Renal cortex interstitium (tissue), 11 donors: ENCODE data around the gene TMEM25. TPM values are rescaled to one million over a fixed set of nuclear protein-coding genes. Genes with fewer than 3 reads are reported as not detected.

Source experiments
- DNase-seq, 11 donors: peaks; one replicate each; pipeline ENCODE4 v3.0.0-alpha.2; 2013; ENCODE audit warnings: low read depth in 9 of 11, low spot score in 4 of 11; ENCODE audit errors: extremely low read depth in 1 of 11
- polyA plus RNA-seq, 3 donors: library from polyadenylated mRNA; unstranded; fragments of 120-200 nt; gene quantifications; one replicate each; pipeline ENCODE4 v1.2.1, GENCODE V29; 2013; ENCODE audit not compliant: insufficient read length in 3 of 3

Gene TMEM25
- polyA plus RNA-seq, 3 donors, result 26.1 to 36.7 (median 30.9) TPM

- no peak for DNase-seq
Observed at GRCh38 chr11:118528511-118528910, 2.5 kb upstream of the TMEM25 start.

GRCh38 chr11:118529584-118530175 lies 1.3 kb upstream of the TMEM25 start:
- DNase-seq, result no peak

GRCh38 chr11:118530180-118530682 lies 761 bp upstream of the TMEM25 start:
- DNase-seq, result peak in 3 of 11 donors; percentile 2 to 8 (median 2)

- DNase-seq, result peak in 1 of 11 donors; percentile 7
Observed at GRCh38 chr11:118531597-118532084, 649 bp downstream of the TMEM25 start.

- no peak for DNase-seq
Observed at GRCh38 chr11:118532091-118532490, 1.1 kb downstream of the TMEM25 start.

- DNase-seq, result no peak
Observed at GRCh38 chr11:118532852-118533768, 2.1 kb downstream of the TMEM25 start.

- DNase-seq, result no peak
Observed at GRCh38 chr11:118533769-118534729, 3.1 kb downstream of the TMEM25 start.

- DNase-seq, result no peak
Observed at GRCh38 chr11:118535261-118535660, 4.3 kb downstream of the TMEM25 start.

GRCh38 chr11:118536726-118537125 lies 5.7 kb downstream of the TMEM25 start:
- DNase-seq, result no peak

GRCh38 chr11:118537409-118537980 lies 6.5 kb downstream of the TMEM25 start:
- no peak for DNase-seq

GRCh38 chr11:118544010-118544646 lies 13.1 kb downstream of the TMEM25 start:
- DNase-seq, result no peak

- DNase-seq, result no peak
Observed at GRCh38 chr11:118544647-118545010, 13.6 kb downstream of the TMEM25 start.

GRCh38 chr11:118545533-118545932 lies 14.5 kb downstream of the TMEM25 start:
- no peak for DNase-seq

GRCh38 chr11:118547132-118547531 lies 16.1 kb downstream of the TMEM25 start:
- no peak for DNase-seq

- no peak for DNase-seq
Observed at GRCh38 chr11:118552341-118552740, 21.3 kb downstream of the TMEM25 start.

- no peak for DNase-seq
Observed at GRCh38 chr11:118560806-118561205, 29.8 kb downstream of the TMEM25 start.

GRCh38 chr11:118565051-118565450 lies 34.1 kb downstream of the TMEM25 start:
- no peak for DNase-seq

- DNase-seq, result no peak
Observed at GRCh38 chr11:118569670-118570069, 38.7 kb downstream of the TMEM25 start.
